ENCODE measurements around the gene ATG16L1. TPM values are rescaled to one million over a fixed set of nuclear protein-coding genes. Genes with fewer than 3 reads are reported as not detected.

ATG16L1 gene
- total RNA-seq, 1 donor from 2014 or later: 23.5 TPM

DNA sequence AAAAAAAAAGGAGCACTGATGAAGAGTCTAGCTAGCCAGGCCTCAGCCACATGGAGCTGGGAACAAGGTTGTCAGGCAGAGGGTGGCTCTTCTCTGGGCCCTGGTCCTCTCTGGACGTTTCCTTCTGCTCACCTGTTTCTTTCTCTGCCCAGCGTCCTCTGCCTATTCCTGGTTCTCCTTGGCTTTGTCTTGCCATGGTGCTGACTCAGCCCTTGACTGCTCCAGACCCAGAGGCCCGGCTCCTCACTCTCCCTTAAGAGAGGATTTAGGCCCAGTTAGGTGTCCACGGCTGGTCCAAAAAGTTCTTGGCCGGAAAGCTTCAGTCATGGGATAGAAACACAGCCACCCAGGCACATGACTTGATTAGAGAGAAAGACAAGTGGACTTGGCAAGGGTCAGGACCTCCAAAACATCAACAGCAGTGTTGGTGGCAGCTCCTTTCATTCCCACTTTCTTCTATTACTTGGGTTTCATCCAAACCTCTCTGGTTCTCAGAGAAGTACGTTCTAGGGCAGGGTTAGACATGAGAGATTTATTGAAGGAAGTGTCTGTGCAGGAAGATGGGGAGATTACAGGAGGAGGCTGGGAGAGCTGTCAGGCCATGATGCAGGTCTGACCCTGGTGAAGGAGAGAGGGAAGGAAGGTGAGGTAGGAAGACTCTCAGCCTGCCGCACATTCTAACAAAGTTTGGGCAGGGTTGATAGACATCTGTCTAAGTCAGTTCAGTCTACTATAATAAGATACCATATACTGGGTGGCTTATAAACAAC lies 14.5 kb upstream of the ATG16L1 start:
- DNase-seq (ENCODE audit: low spot score in 2 of 2, unreplicated experiment in 2 of 2): no peak
- peaks cover under 1% of the 10 kb centered on the region for H3K27me3 Mint-ChIP-seq (ENCODE audit: low read depth)
- H3K9me3 Mint-ChIP-seq: no peaks in the 10 kb centered on the region
- H3K36me3 Mint-ChIP-seq: no peaks in the 10 kb centered on the region
- no peaks in the 10 kb centered on the region for H3K4me1 Mint-ChIP-seq
- no peak for TF ChIP-seq CTCF (IDR thresholded peaks at IDR 0.05; ENCODE audit: unreplicated experiment)
- H3K27ac Mint-ChIP-seq: no peak overlapping the region
- no peak overlapping the region for H3K4me3 Mint-ChIP-seq

DNA sequence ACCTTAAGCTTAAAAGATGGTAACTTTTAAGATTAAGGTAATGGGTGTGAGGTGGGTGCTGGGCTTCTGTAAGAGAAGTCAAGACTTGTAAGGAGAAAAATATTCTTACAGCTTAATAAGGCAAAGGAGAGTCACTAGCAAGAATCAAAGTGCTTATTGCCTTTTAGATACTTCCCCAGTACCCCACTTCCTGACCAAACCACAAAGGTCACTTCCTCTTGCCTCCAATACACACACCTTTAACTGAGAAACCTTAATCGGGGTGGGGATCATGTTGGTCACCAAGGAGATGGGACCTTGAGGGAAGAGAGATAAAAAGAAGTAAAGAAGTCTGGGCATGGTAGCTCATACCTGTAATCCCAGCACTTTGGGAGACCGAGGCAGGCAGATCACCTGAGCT lies 10.6 kb upstream of the ATG16L1 start:
- Mint-ChIP-seq H3K9me3 (no peaks in the 10 kb centered on the region), H3K36me3 (no peaks in the 10 kb centered on the region), H3K4me1 (no peaks in the 10 kb centered on the region), H3K27me3 (ENCODE audit: low read depth) (peaks cover 1% of the 10 kb centered on the region), H3K4me3 (no peak overlapping the region), H3K27ac (no peak overlapping the region)
- no peak for TF ChIP-seq CTCF (IDR thresholded peaks at IDR 0.05; ENCODE audit: unreplicated experiment)
- no peak for DNase-seq (ENCODE audit: low spot score in 2 of 2, unreplicated experiment in 2 of 2)

DNA sequence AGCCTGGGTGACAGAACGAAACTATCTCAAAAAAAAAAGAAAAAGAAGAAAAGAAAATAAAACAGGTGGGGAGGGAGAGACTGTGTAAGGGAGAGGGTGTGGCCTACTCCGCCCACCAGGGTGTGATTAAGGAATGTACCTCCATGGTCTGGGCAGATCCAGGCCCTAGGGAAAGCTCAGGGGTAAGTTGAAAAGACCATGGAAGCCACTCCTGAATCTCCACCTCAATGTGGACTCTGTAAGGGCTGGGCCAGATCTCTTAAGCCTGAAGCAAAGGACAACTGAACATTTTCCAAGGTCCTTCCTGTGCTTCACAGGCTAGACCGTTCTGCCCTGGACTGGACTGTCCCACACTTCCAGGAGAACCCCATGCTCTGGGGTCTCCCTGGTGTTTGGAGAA lies 9.7 kb upstream of the ATG16L1 start:
- no peaks in the 10 kb centered on the region for H3K4me1 Mint-ChIP-seq
- peaks cover 1% of the 10 kb centered on the region for H3K27me3 Mint-ChIP-seq (ENCODE audit: low read depth)
- H3K27ac Mint-ChIP-seq: no peak overlapping the region
- TF ChIP-seq CTCF (IDR thresholded peaks at IDR 0.05; ENCODE audit: unreplicated experiment): no peak
- no peaks in the 10 kb centered on the region for H3K9me3 Mint-ChIP-seq
- no peak overlapping the region for H3K4me3 Mint-ChIP-seq
- DNase-seq (ENCODE audit: low spot score in 2 of 2, unreplicated experiment in 2 of 2): no peak
- no peaks in the 10 kb centered on the region for H3K36me3 Mint-ChIP-seq

- H3K27me3 Mint-ChIP-seq (ENCODE audit: low read depth): peaks cover 1% of the 10 kb centered on the region
These were observed 9.1 kb upstream of the ATG16L1 start for GRCh38 chr2:233242231-233242927.

GRCh38 chr2:233243348-233243747 lies 8.1 kb upstream of the ATG16L1 start:
- Mint-ChIP-seq H3K27ac (no peak overlapping the region), H3K4me1 (no peaks in the 10 kb centered on the region), H3K4me3 (no peak overlapping the region), H3K36me3 (no peaks in the 10 kb centered on the region), H3K9me3 (no peaks in the 10 kb centered on the region), H3K27me3 (ENCODE audit: low read depth) (peaks cover 1% of the 10 kb centered on the region)
- DNase-seq (ENCODE audit: low spot score in 2 of 2, unreplicated experiment in 2 of 2): no peak
- no peak for TF ChIP-seq CTCF (IDR thresholded peaks at IDR 0.05; ENCODE audit: unreplicated experiment)

More at GRCh38 chr2:233242231-233242927, 9.1 kb upstream of the ATG16L1 start:
- no peak for TF ChIP-seq CTCF (IDR thresholded peaks at IDR 0.05; ENCODE audit: unreplicated experiment)
- H3K27ac Mint-ChIP-seq: no peak overlapping the region
- H3K4me3 Mint-ChIP-seq: no peak overlapping the region
- DNase-seq (ENCODE audit: low spot score in 2 of 2, unreplicated experiment in 2 of 2): no peak
- no peaks in the 10 kb centered on the region for H3K4me1 Mint-ChIP-seq
- no peaks in the 10 kb centered on the region for H3K36me3 Mint-ChIP-seq
- H3K9me3 Mint-ChIP-seq: no peaks in the 10 kb centered on the region

Measured in mesothelial cell of epicardium (in vitro differentiated cells).